NT2/D1 (cell line): ENCODE measurements around the gene NFATC4.

Source experiments
- SUZ12 ChIP-seq: IDR thresholded peaks from 2 replicates; pipeline ENCODE4 v1.6.1; 2011; ENCODE audit not compliant: insufficient read length, insufficient read depth; ENCODE audit errors: extremely low read depth
- ZNF274 ChIP-seq: IDR thresholded peaks from 2 replicates; pipeline ENCODE4 v1.6.1; 2011; ENCODE audit warnings: mild to moderate bottlenecking, low read depth, low read length

- TF ChIP-seq SUZ12 = no peak
- TF ChIP-seq ZNF274 = no peak
These were observed 1.6 kb upstream of the NFATC4 start for GRCh38 chr14:24366413-24366720.
